Measurements from ENCODE around the gene SSB.

The SSB gene

GRCh38 chr2:169798718-169799592, at the start of gene SSB:
TSS of gene SSB (plus strand) at chr2:169798871. CDS start at chr2:169800961, 2,090 bp downstream.
- peak within 1 kb of the TSS; percentile 81 for H3K4me3 ChIP-seq (ENCODE audit: low read length)
- DNase-seq (ENCODE audit: low read depth): peak; percentile 97
- TF ChIP-seq CTCF (IDR thresholded peaks at IDR 0.05; ENCODE audit: insufficient read depth, low read depth, low read length, missing control alignments): no peak

DNA sequence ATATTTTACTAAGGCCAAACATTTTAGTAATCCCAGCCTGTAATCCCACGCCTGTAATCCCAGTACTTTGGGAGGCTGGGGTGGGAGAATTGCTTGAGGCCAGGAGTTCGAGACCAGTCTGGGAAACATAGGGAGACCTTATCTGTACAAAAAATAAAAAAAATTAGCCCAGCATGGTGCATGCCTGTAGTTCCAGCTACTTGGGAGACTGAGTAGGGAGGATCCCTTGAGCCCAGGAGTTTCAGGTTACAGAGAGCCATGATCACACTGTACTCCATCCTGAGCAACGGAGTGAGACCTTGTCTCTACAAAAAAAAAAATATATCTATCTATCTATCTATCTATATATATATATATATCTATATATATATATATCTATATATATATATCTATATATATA, 45.9 kb upstream of the SSB start:
- TF ChIP-seq CTCF (IDR thresholded peaks at IDR 0.05; ENCODE audit: insufficient read depth, low read depth, low read length, missing control alignments): no peak
- H3K4me3 ChIP-seq (ENCODE audit: low read length): no peak overlapping the region
- no peak for DNase-seq (ENCODE audit: low read depth)

GRCh38 chr2:169755083-169755870, 43.4 kb upstream of the SSB start:
- H3K4me3 ChIP-seq (ENCODE audit: low read length): no peak overlapping the region
- no peak for TF ChIP-seq CTCF (IDR thresholded peaks at IDR 0.05; ENCODE audit: insufficient read depth, low read depth, low read length, missing control alignments)
- no peak for DNase-seq (ENCODE audit: low read depth)

- no peak overlapping the region for H3K4me3 ChIP-seq (ENCODE audit: low read length)
- TF ChIP-seq CTCF (IDR thresholded peaks at IDR 0.05; ENCODE audit: insufficient read depth, low read depth, low read length, missing control alignments): no peak
- DNase-seq (ENCODE audit: low read depth): no peak
These were observed 42.3 kb upstream of the SSB start for GRCh38 chr2:169756342-169756741.

- H3K4me3 ChIP-seq (ENCODE audit: low read length): no peak overlapping the region
- no peak for TF ChIP-seq CTCF (IDR thresholded peaks at IDR 0.05; ENCODE audit: insufficient read depth, low read depth, low read length, missing control alignments)
- DNase-seq (ENCODE audit: low read depth): no peak
These were observed 41.3 kb upstream of the SSB start for GRCh38 chr2:169757356-169757755.

DNA sequence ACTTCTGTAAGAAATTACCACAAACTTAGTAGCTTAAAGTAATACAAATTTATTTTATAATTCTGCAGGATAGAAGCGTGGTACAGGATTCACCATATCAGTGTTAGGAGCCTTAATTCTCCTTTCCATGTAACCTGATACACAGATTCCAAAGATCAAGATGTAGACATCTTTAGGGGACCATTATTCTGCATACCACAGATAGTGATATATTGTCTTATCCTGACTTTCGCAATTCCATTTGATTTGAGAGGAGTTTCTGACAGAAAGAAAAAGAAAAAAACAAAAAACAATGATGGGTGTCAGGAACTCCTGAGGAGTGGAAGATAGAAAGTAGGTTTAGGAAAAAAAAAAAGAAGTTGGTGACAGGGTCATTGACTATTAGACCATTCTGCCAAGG, 40.9 kb upstream of the SSB start:
- H3K4me3 ChIP-seq (ENCODE audit: low read length): no peak overlapping the region
- DNase-seq (ENCODE audit: low read depth): no peak
- TF ChIP-seq CTCF (IDR thresholded peaks at IDR 0.05; ENCODE audit: insufficient read depth, low read depth, low read length, missing control alignments): no peak
